HG02870 (cell line): Measurements from ENCODE around the gene DYRK1A.

ENCODE experiments used
- ATAC-seq: cut with Tn5 transposase; IDR thresholded peaks from one replicate; pipeline ENCODE4 v1.9.1; 2021; ENCODE audit warnings: mild to moderate bottlenecking, moderate library complexity; ENCODE audit not compliant: unreplicated experiment

The DYRK1A gene

GRCh38 chr21:37415939-37416338, 49.4 kb downstream of the DYRK1A start:
- ATAC-seq = no peak

- ATAC-seq = no peak
Observed at GRCh38 chr21:37416914-37417313, 50.3 kb downstream of the DYRK1A start.

GRCh38 chr21:37419228-37419906, 52.8 kb downstream of the DYRK1A start:
- no peak for ATAC-seq

- ATAC-seq = no peak
Observed at GRCh38 chr21:37421306-37421705, 54.7 kb downstream of the DYRK1A start.

GRCh38 chr21:37422382-37422781, 55.8 kb downstream of the DYRK1A start:
- no peak for ATAC-seq

GRCh38 chr21:37423103-37423502, 56.5 kb downstream of the DYRK1A start:
- no peak for ATAC-seq

GRCh38 chr21:37424396-37424795, 57.8 kb downstream of the DYRK1A start:
- no peak for ATAC-seq

GRCh38 chr21:37425001-37425400, 58.4 kb downstream of the DYRK1A start:
- no peak for ATAC-seq

- no peak for ATAC-seq
Observed at GRCh38 chr21:37425684-37426083, 59.1 kb downstream of the DYRK1A start.

GRCh38 chr21:37427221-37427620, 60.6 kb downstream of the DYRK1A start:
- no peak for ATAC-seq

- no peak for ATAC-seq
Observed at GRCh38 chr21:37429356-37429755, 62.8 kb downstream of the DYRK1A start.

- ATAC-seq = no peak
Observed at GRCh38 chr21:37430184-37430821, 63.7 kb downstream of the DYRK1A start.

- no peak for ATAC-seq
Observed at GRCh38 chr21:37431243-37431642, 64.7 kb downstream of the DYRK1A start.

GRCh38 chr21:37432710-37433455, 66.3 kb downstream of the DYRK1A start:
- ATAC-seq = no peak

GRCh38 chr21:37433456-37433840, 66.9 kb downstream of the DYRK1A start:
- ATAC-seq = no peak

- ATAC-seq = no peak
Observed at GRCh38 chr21:37435120-37435519, 68.5 kb downstream of the DYRK1A start.

GRCh38 chr21:37435711-37436110, 69.1 kb downstream of the DYRK1A start:
- ATAC-seq = no peak

- ATAC-seq = no peak
Observed at GRCh38 chr21:37436174-37436573, 69.6 kb downstream of the DYRK1A start.

GRCh38 chr21:37437376-37438080, 71.0 kb downstream of the DYRK1A start:
- ATAC-seq = no peak

- no peak for ATAC-seq
Observed at GRCh38 chr21:37443683-37444082, 77.1 kb downstream of the DYRK1A start.

GRCh38 chr21:37445228-37445627, 78.7 kb downstream of the DYRK1A start:
- ATAC-seq = no peak
